ENCODE data around the gene UCKL1. TPM values are rescaled to one million over a fixed set of nuclear protein-coding genes. Genes with fewer than 3 reads are reported as not detected.
A peak's percentile ranks its signal among the peaks of the same experiment; 100 is the strongest.

Gene UCKL1
- total RNA-seq, 4 donors from 2014 or later, result 31.2 to 96.0 (median 50.0) TPM

DNA sequence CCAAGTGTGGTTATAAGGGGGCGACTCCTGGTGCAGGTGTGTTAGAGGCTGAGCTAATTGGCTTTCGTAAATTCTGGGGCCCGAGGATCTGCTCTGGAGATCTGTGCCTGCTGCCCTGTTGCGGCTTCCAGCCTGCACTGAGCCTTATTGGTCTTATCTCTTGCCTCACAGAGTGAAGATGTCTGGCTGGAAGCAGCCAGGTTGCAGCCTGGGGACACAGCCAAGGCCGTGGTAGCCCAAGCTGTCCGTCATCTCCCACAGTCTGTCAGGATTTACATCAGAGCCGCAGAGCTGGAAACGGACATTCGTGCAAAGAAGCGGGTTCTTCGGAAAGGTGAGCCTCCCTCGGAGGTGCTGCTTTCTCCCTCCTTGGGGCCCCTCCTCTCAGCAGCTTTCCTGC, 44.7 kb upstream of the UCKL1 start:
- no peaks in the 10 kb centered on the region for H3K4me1 ChIP-seq
- no peaks in the 10 kb centered on the region for H3K9me3 ChIP-seq
- 88 to 94% methylated on average over 12 of the region's 12 CpGs for WGBS, 2 donors
- no peak overlapping the region for H3K27ac ChIP-seq
- DNase-seq (ENCODE audit: low spot score in 2 of 2), result no peak
- no peaks in the 10 kb centered on the region for H3K27me3 ChIP-seq
- TF ChIP-seq EP300 (IDR thresholded peaks at IDR 0.05) (no peak), POLR2A (IDR thresholded peaks at IDR 0.05) (no peak)
- TF ChIP-seq, protein P1, sequence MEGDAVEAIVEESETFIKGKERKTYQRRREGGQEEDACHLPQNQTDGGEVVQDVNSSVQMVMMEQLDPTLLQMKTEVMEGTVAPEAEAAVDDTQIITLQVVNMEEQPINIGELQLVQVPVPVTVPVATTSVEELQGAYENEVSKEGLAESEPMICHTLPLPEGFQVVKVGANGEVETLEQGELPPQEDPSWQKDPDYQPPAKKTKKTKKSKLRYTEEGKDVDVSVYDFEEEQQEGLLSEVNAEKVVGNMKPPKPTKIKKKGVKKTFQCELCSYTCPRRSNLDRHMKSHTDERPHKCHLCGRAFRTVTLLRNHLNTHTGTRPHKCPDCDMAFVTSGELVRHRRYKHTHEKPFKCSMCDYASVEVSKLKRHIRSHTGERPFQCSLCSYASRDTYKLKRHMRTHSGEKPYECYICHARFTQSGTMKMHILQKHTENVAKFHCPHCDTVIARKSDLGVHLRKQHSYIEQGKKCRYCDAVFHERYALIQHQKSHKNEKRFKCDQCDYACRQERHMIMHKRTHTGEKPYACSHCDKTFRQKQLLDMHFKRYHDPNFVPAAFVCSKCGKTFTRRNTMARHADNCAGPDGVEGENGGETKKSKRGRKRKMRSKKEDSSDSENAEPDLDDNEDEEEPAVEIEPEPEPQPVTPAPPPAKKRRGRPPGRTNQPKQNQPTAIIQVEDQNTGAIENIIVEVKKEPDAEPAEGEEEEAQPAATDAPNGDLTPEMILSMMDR (IDR thresholded peaks at IDR 0.05), result no peak
- H3K4me3 ChIP-seq, result no peak overlapping the region
- peaks cover 4 to 100% (median 34%) of the 10 kb centered on the region in 3 donors for H3K36me3 ChIP-seq

DNA sequence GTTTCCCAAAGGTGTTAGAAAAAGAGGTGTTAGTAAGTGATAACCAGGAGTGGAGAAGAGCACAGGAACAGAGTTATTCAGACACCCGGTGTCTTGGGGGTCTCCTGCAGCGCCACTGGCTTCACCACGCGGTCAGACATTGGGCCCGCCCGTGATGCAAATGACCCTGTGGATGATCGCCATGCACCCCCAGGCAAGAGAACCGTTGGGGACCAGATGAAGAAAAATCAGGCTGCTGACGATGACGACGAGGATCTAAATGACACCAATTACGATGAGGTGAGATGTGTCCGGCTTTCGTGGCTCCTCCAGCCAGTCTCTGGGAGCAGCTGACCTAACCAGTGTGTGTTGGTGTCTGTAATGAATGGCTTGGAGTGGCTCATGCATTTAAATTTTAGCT, 26.7 kb upstream of the UCKL1 start:
- Histone ChIP-seq H3K4me3 (no peak overlapping the region), H3K9me3 (no peaks in the 10 kb centered on the region), H3K36me3 (peaks cover 6 to 48% (median 13%) of the 10 kb centered on the region in 3 donors), H3K27ac (no peak overlapping the region), H3K27me3 (peaks cover 0 to 20% of the 10 kb centered on the region in 2 donors), H3K4me1 (peaks cover 0 to 43% (median 31%) of the 10 kb centered on the region in 4 donors)
- no peak for DNase-seq (ENCODE audit: low spot score in 2 of 2)
- 90 to 94% methylated on average over 14 of the region's 14 CpGs for WGBS, 2 donors
- TF ChIP-seq EP300 (IDR thresholded peaks at IDR 0.05) (no peak), POLR2A (IDR thresholded peaks at IDR 0.05) (no peak)
- TF ChIP-seq, protein P1 (IDR thresholded peaks at IDR 0.05), result no peak

DNA sequence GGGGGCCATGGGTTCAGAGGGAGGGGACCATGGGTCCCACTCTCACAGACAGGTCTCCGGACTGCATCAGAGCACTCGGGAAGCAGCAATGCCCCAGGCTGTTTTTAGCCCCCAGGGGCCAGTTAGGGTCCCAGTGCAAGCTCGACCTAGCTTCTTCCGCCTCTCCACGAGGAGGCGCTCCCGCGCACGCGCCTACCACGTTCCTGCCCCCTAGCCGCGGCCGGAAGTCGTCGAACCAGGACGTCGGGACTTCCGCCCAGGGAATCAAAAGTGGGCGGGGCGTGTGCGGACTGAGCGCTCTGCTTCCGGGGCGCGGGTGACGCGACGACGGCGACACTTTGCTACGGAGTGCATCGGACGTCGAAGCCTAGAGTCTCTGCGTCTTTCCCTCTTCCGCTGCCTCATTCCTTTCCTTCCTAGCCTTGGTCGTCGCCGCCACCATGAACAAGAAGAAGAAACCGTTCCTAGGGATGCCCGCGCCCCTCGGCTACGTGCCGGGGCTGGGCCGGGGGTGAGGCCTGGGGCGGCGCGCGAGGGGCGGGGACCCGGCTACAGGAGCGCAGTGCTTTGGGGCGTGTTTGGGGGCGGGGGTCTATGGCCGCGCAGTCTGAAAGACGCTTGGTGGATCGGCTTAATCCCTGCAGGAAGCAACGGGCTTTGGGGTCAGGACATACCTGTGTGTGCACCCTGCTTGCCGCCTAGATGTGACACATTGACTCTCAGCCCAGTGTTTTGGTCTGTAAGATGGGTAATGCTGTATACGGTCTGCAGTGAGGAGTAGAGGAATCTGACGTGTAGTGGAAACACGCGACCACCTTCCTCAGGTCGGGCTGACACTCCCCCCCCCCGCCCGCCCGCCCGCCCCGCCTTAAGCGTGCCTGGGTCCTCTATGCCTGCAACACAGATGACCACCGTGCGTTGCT, 24.9 kb upstream of the UCKL1 start, which contains the start of gene PRPF6:
PRPF6 (plus strand) TSS at position 327 of the 923 bp plus-strand sequence; CDS start at position 441, 114 bp downstream.
- no peaks in the 10 kb centered on the region for H3K9me3 ChIP-seq
- peak; percentile 84 to 93 for TF ChIP-seq EP300 (IDR thresholded peaks at IDR 0.05)
- TF ChIP-seq POLR2A (IDR thresholded peaks at IDR 0.05), result peak; percentile 24 to 62
- TF ChIP-seq, protein P1 (IDR thresholded peaks at IDR 0.05), result peak; percentile 75 to 87 (median 84)
- peaks cover 6 to 29% (median 13%) of the 10 kb centered on the region in 3 donors for H3K36me3 ChIP-seq
- peak within 1 kb of the TSS; percentile 35 to 92 (median 86) for H3K27ac ChIP-seq
- DNase-seq (ENCODE audit: low spot score in 2 of 2), result peak; percentile 83 to 86
- H3K4me3 ChIP-seq, result peak within 1 kb of the TSS; percentile 63 to 99 (median 86)
- WGBS, 2 donors, result 1% methylated on average over 32 to 50 of the region's 75 CpGs
- peaks cover 0 to 20% of the 10 kb centered on the region in 2 donors for H3K27me3 ChIP-seq
- H3K4me1 ChIP-seq, result peaks cover 0 to 43% (median 31%) of the 10 kb centered on the region in 4 donors

DNA sequence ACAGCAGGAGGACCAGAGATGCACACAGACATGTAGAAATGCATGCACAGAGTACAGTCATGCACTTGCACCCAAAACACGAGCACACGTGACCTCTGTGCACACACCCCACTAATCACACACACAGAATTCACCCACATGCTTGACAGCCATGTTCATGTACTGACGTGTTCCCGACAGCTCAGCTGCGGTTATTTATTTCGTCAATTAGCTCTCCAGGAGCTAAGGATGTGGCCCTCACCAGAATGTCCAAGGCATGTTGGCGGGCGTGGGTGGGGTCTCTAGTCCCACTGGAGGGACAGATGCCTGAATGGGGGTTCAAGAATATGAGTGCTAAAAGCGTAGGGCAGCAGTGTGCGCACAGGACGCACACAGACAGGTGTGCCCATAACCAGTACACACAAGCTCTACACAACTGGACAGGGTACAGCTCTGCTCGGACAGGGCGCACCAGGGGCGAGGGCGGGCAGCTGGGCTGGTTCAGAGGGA, 24.1 kb upstream of the UCKL1 start:
- peaks cover 0 to 20% of the 10 kb centered on the region in 2 donors for H3K27me3 ChIP-seq
- H3K4me1 ChIP-seq, result peaks cover 0 to 43% (median 31%) of the 10 kb centered on the region in 4 donors
- WGBS, 2 donors, result 60 to 66% methylated on average over 11 to 15 of the region's 15 CpGs
- H3K27ac ChIP-seq, result peak overlapping the region in 3 of 4 donors; percentile 86 to 92 (median 87)
- TF ChIP-seq EP300 (IDR thresholded peaks at IDR 0.05) (no peak), POLR2A (IDR thresholded peaks at IDR 0.05) (no peak)
- TF ChIP-seq, protein P1 (IDR thresholded peaks at IDR 0.05), result no peak
- H3K9me3 ChIP-seq, result no peaks in the 10 kb centered on the region
- H3K4me3 ChIP-seq, result peak overlapping the region; percentile 35 to 99 (median 86)
- no peak for DNase-seq (ENCODE audit: low spot score in 2 of 2)
- peaks cover 4 to 22% (median 7%) of the 10 kb centered on the region in 3 donors for H3K36me3 ChIP-seq
